DOHH2 (cell line): ENCODE measurements around the gene HPSE.

Experiments
- EZH2phosphoT487 ChIP-seq: fragments of 200-600 bp; sonication (generic); IDR thresholded peaks from 2 replicates; pipeline ENCODE4 v1.6.1; 2017; ENCODE audit warnings: borderline replicate concordance, mild to moderate bottlenecking, antibody characterized with exemption, low read length, moderate library complexity, mixed read lengths
- TF ChIP-seq, protein P1 (sequence below): fragments of 200-600 bp; sonication (generic); IDR thresholded peaks from one replicate; pipeline ENCODE4 v1.5.1; 2014; ENCODE audit warnings: antibody characterized with exemption, mild to moderate bottlenecking, low read depth, low read length; ENCODE audit not compliant: poor library complexity, severe bottlenecking

DNA sequence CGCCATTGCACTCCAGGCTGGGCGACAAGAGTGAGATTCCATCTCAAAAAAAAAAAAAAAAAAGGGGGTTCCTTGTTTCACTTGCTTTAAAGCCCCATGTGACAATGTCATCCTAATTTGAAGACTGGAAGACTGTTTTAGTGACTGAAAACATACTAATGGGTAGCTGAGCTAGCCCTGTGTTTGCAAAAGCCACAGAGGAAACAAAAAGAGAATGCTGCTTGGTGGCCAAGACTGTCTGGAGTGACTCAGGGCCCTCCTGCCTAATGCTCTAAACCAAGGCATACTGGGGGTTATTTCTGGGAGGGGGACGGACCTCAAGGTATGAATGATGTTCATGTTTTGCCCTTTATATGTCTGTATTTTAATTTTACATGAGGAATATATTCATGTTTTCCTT lies 16.0 kb downstream of the HPSE start:
- TF ChIP-seq, protein P1, sequence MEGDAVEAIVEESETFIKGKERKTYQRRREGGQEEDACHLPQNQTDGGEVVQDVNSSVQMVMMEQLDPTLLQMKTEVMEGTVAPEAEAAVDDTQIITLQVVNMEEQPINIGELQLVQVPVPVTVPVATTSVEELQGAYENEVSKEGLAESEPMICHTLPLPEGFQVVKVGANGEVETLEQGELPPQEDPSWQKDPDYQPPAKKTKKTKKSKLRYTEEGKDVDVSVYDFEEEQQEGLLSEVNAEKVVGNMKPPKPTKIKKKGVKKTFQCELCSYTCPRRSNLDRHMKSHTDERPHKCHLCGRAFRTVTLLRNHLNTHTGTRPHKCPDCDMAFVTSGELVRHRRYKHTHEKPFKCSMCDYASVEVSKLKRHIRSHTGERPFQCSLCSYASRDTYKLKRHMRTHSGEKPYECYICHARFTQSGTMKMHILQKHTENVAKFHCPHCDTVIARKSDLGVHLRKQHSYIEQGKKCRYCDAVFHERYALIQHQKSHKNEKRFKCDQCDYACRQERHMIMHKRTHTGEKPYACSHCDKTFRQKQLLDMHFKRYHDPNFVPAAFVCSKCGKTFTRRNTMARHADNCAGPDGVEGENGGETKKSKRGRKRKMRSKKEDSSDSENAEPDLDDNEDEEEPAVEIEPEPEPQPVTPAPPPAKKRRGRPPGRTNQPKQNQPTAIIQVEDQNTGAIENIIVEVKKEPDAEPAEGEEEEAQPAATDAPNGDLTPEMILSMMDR = no peak
- no peak for TF ChIP-seq EZH2phosphoT487
